Activated CD4-positive, alpha-beta memory T cell treated with anti-CD3 and anti-CD28 coated beads, Interleukin-2, amount 10 ng/mL, durations not matched to agents 7 days and 5 days (primary cell): ENCODE measurements around the gene FSTL5. TPM values are rescaled to one million over a fixed set of nuclear protein-coding genes. Genes with fewer than 3 reads are reported as not detected.

ENCODE experiments used
- CTCF ChIA-PET: fragments of 350-600 bp; sonication (Branson Sonifier 250); formaldehyde crosslinking; loops from one replicate; lab custom pipeline; 2021; ENCODE audit warnings: antibody characterized with exemption, inconsistent platforms; lab: Charles Lee
- POLR2A ChIA-PET: fragments of 350-600 bp; sonication (Branson Sonifier 250); formaldehyde crosslinking; loops from one replicate; lab custom pipeline; 2021; ENCODE audit warnings: antibody characterized with exemption; lab: Charles Lee
- DNase-seq: peaks from one replicate; pipeline ENCODE4 v3.0.0-alpha.2; 2020
- H3K27ac Mint-ChIP-seq: one replicate; pipeline ENCODE4 v1.8.0; 2021; ENCODE audit warnings: mild to moderate bottlenecking, mixed read lengths
- H3K27me3 Mint-ChIP-seq: one replicate; pipeline ENCODE4 v1.8.0; 2021; ENCODE audit warnings: mixed read lengths
- H3K36me3 Mint-ChIP-seq: one replicate; pipeline ENCODE4 v1.8.0; 2021; ENCODE audit warnings: low read depth, mixed read lengths
- H3K4me1 Mint-ChIP-seq: one replicate; pipeline ENCODE4 v1.8.0; 2021; ENCODE audit warnings: mixed read lengths
- H3K4me3 Mint-ChIP-seq: one replicate; pipeline ENCODE4 v1.8.0; 2021; ENCODE audit warnings: mild to moderate bottlenecking, mixed read lengths
- H3K9me3 Mint-ChIP-seq: one replicate; pipeline ENCODE4 v1.8.0; 2021; ENCODE audit warnings: mixed read lengths
- total RNA-seq, 2 experiments: library from RNA; stranded (reverse); gene quantifications; one replicate each; pipeline ENCODE4 v1.2.3, GENCODE V29; 2021

FSTL5 gene
- total RNA-seq, 2 experiments from 2014 or later, result not detected

- DNase-seq, result no peak
- no peak overlapping the region for H3K4me3 Mint-ChIP-seq
- no peaks in the 10 kb centered on the region for H3K4me1 Mint-ChIP-seq
- peaks cover 2% of the 10 kb centered on the region for H3K9me3 Mint-ChIP-seq
- no peak overlapping the region for H3K27ac Mint-ChIP-seq
- no peaks in the 10 kb centered on the region for H3K36me3 Mint-ChIP-seq
- POLR2A ChIA-PET, result no interaction called here
- CTCF ChIA-PET, result no interaction called here
- no peaks in the 10 kb centered on the region for H3K27me3 Mint-ChIP-seq
Observed at GRCh38 chr4:162056990-162057389, 106.8 kb downstream of the FSTL5 start.

- Mint-ChIP-seq H3K36me3 (no peaks in the 10 kb centered on the region), H3K27ac (no peak overlapping the region), H3K27me3 (no peaks in the 10 kb centered on the region), H3K4me3 (no peak overlapping the region), H3K4me1 (no peaks in the 10 kb centered on the region), H3K9me3 (peaks cover 3% of the 10 kb centered on the region)
- no peak for DNase-seq
- POLR2A ChIA-PET, result no interaction called here
- CTCF ChIA-PET, result no interaction called here
Observed at GRCh38 chr4:162046135-162046534, 117.7 kb downstream of the FSTL5 start.

GRCh38 chr4:162038112-162038511 lies 125.7 kb downstream of the FSTL5 start:
- CTCF ChIA-PET, result no interaction called here
- no peaks in the 10 kb centered on the region for H3K27me3 Mint-ChIP-seq
- POLR2A ChIA-PET, result no interaction called here
- H3K27ac Mint-ChIP-seq, result no peak overlapping the region
- H3K9me3 Mint-ChIP-seq, result no peaks in the 10 kb centered on the region
- no peaks in the 10 kb centered on the region for H3K36me3 Mint-ChIP-seq
- no peak for DNase-seq
- no peaks in the 10 kb centered on the region for H3K4me1 Mint-ChIP-seq
- no peak overlapping the region for H3K4me3 Mint-ChIP-seq

GRCh38 chr4:162017863-162018262 lies 145.9 kb downstream of the FSTL5 start:
- H3K27me3 Mint-ChIP-seq, result no peaks in the 10 kb centered on the region
- DNase-seq, result no peak
- ChIA-PET POLR2A (no interaction called here), CTCF (no interaction called here)
- no peaks in the 10 kb centered on the region for H3K4me1 Mint-ChIP-seq
- H3K9me3 Mint-ChIP-seq, result no peaks in the 10 kb centered on the region
- no peaks in the 10 kb centered on the region for H3K36me3 Mint-ChIP-seq
- H3K27ac Mint-ChIP-seq, result no peak overlapping the region
- no peak overlapping the region for H3K4me3 Mint-ChIP-seq

GRCh38 chr4:162016991-162017390 lies 146.8 kb downstream of the FSTL5 start:
- H3K27me3 Mint-ChIP-seq, result no peaks in the 10 kb centered on the region
- CTCF ChIA-PET, result no interaction called here
- no peak overlapping the region for H3K4me3 Mint-ChIP-seq
- H3K4me1 Mint-ChIP-seq, result no peaks in the 10 kb centered on the region
- H3K9me3 Mint-ChIP-seq, result no peaks in the 10 kb centered on the region
- POLR2A ChIA-PET, result no interaction called here
- DNase-seq, result no peak
- H3K36me3 Mint-ChIP-seq, result no peaks in the 10 kb centered on the region
- H3K27ac Mint-ChIP-seq, result no peak overlapping the region

GRCh38 chr4:162016219-162016618 lies 147.6 kb downstream of the FSTL5 start:
- Mint-ChIP-seq H3K4me3 (no peak overlapping the region), H3K27ac (no peak overlapping the region), H3K36me3 (no peaks in the 10 kb centered on the region), H3K9me3 (no peaks in the 10 kb centered on the region), H3K27me3 (no peaks in the 10 kb centered on the region), H3K4me1 (no peaks in the 10 kb centered on the region)
- ChIA-PET POLR2A (no interaction called here), CTCF (no interaction called here)
- DNase-seq, result no peak

- H3K27ac Mint-ChIP-seq, result no peak overlapping the region
- H3K27me3 Mint-ChIP-seq, result no peaks in the 10 kb centered on the region
- no peaks in the 10 kb centered on the region for H3K9me3 Mint-ChIP-seq
- H3K4me1 Mint-ChIP-seq, result no peaks in the 10 kb centered on the region
- POLR2A ChIA-PET, result no interaction called here
- no peak for DNase-seq
- CTCF ChIA-PET, result interaction anchor here (1.3 kb wide), 1 partner anchor 19 kb away, joined by 3 read pairs; no protein-coding TSS in a partner anchor
- no peak overlapping the region for H3K4me3 Mint-ChIP-seq
- no peaks in the 10 kb centered on the region for H3K36me3 Mint-ChIP-seq
Observed at GRCh38 chr4:162015090-162015489, 148.7 kb downstream of the FSTL5 start.

- ChIA-PET CTCF (no interaction called here), POLR2A (no interaction called here)
- no peak for DNase-seq
- Mint-ChIP-seq H3K4me3 (no peak overlapping the region), H3K36me3 (no peaks in the 10 kb centered on the region), H3K27me3 (no peaks in the 10 kb centered on the region), H3K4me1 (no peaks in the 10 kb centered on the region), H3K27ac (no peak overlapping the region), H3K9me3 (no peaks in the 10 kb centered on the region)
Observed at GRCh38 chr4:162011089-162011488, 152.7 kb downstream of the FSTL5 start.

- Mint-ChIP-seq H3K4me3 (no peak overlapping the region), H3K4me1 (no peaks in the 10 kb centered on the region), H3K27ac (no peak overlapping the region), H3K27me3 (no peaks in the 10 kb centered on the region), H3K9me3 (no peaks in the 10 kb centered on the region), H3K36me3 (no peaks in the 10 kb centered on the region)
- ChIA-PET CTCF (no interaction called here), POLR2A (no interaction called here)
- DNase-seq, result no peak
Observed at GRCh38 chr4:162010362-162010761, 153.4 kb downstream of the FSTL5 start.

GRCh38 chr4:161992317-161992716 lies 171.5 kb downstream of the FSTL5 start:
- no peaks in the 10 kb centered on the region for H3K36me3 Mint-ChIP-seq
- H3K4me1 Mint-ChIP-seq, result no peaks in the 10 kb centered on the region
- H3K27ac Mint-ChIP-seq, result no peak overlapping the region
- no peak for DNase-seq
- ChIA-PET CTCF (no interaction called here), POLR2A (no interaction called here)
- H3K27me3 Mint-ChIP-seq, result no peaks in the 10 kb centered on the region
- no peak overlapping the region for H3K4me3 Mint-ChIP-seq
- peaks cover 7% of the 10 kb centered on the region for H3K9me3 Mint-ChIP-seq

- H3K4me1 Mint-ChIP-seq, result no peaks in the 10 kb centered on the region
Observed at GRCh38 chr4:161991811-161992210, 172.0 kb downstream of the FSTL5 start.

GRCh38 chr4:161990721-161991120 lies 173.1 kb downstream of the FSTL5 start:
- Mint-ChIP-seq H3K4me3 (no peak overlapping the region), H3K27me3 (no peaks in the 10 kb centered on the region), H3K27ac (no peak overlapping the region), H3K36me3 (no peaks in the 10 kb centered on the region), H3K9me3 (peaks cover 7% of the 10 kb centered on the region), H3K4me1 (no peaks in the 10 kb centered on the region)
- CTCF ChIA-PET, result no interaction called here
- no peak for DNase-seq
- POLR2A ChIA-PET, result no interaction called here

More at GRCh38 chr4:161991811-161992210, 172.0 kb downstream of the FSTL5 start:
- Mint-ChIP-seq H3K27me3 (no peaks in the 10 kb centered on the region), H3K9me3 (peaks cover 7% of the 10 kb centered on the region), H3K4me3 (no peak overlapping the region), H3K27ac (no peak overlapping the region), H3K36me3 (no peaks in the 10 kb centered on the region)
- ChIA-PET POLR2A (no interaction called here), CTCF (no interaction called here)
- no peak for DNase-seq

GRCh38 chr4:161988946-161989345 lies 174.9 kb downstream of the FSTL5 start:
- CTCF ChIA-PET, result no interaction called here
- H3K4me1 Mint-ChIP-seq, result no peaks in the 10 kb centered on the region
- H3K4me3 Mint-ChIP-seq, result no peak overlapping the region
- DNase-seq, result no peak
- POLR2A ChIA-PET, result no interaction called here
- H3K27me3 Mint-ChIP-seq, result no peaks in the 10 kb centered on the region
- H3K27ac Mint-ChIP-seq, result no peak overlapping the region
- peaks cover 7% of the 10 kb centered on the region for H3K9me3 Mint-ChIP-seq
- no peaks in the 10 kb centered on the region for H3K36me3 Mint-ChIP-seq

GRCh38 chr4:161987611-161988010 lies 176.2 kb downstream of the FSTL5 start:
- ChIA-PET CTCF (no interaction called here), POLR2A (no interaction called here)
- Mint-ChIP-seq H3K4me3 (no peak overlapping the region), H3K4me1 (no peaks in the 10 kb centered on the region), H3K9me3 (peaks cover 2% of the 10 kb centered on the region), H3K27ac (no peak overlapping the region), H3K27me3 (no peaks in the 10 kb centered on the region), H3K36me3 (no peaks in the 10 kb centered on the region)
- DNase-seq, result no peak
